ENCODE results near the gene SPG7.

DNA sequence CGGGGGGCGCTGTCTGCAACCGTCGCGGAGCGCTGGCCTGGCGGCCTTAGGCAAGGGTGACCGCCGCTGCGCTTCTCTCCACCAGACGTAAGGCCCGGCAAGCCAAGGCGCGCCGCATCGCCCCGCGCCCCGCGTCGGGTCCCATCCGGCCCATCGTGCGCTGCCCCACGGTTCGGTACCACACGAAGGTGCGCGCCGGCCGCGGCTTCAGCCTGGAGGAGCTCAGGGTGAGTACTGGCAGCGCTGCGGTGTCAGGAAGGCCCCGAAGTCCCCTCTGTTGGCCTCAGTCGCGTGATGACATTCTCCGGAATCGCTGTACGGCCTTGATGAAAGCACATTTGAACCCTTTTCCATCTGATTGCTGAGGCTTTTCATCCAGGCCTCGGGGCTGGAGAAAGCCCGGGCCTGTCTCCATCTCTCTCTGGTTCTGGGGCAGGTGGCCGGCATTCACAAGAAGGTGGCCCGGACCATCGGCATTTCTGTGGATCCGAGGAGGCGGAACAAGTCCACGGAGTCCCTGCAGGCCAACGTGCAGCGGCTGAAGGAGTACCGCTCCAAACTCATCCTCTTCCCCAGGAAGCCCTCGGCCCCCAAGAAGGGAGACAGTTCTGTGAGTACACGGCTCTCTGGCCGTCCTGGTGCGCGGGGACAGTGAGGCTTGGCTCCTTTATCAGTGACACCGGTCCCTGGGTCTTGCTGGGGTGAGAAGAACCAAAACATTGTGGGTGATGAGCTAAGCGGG lies 53.1 kb downstream of the SPG7 start:
- TF ChIP-seq POLR2A (IDR thresholded peaks at IDR 0.05; ENCODE audit: low read length) (no peak), GATA1 (IDR thresholded peaks at IDR 0.05; ENCODE audit: low read depth, low read length) (no peak)
